Endothelial cell of umbilical vein (primary cell): ENCODE measurements around the gene MDP1. TPM values are rescaled to one million over a fixed set of nuclear protein-coding genes. Genes with fewer than 3 reads are reported as not detected.

ENCODE experiments used
- BruUV-seq: library from RNA; stranded (reverse); fragments of 400-500 nt; replicated peaks from 2 replicates; lab custom pipeline; 2021; lab: Mats Ljungman, UMichigan
- CTCF ChIA-PET: fragments of 300-600, 350-600 bp; sonication (Branson Sonifier 250); formaldehyde crosslinking; loops from one replicate; lab custom pipeline; 2021; ENCODE audit warnings: antibody characterized with exemption, inconsistent platforms; lab: Charles Lee
- POLR2A ChIA-PET: fragments of 300-600, 350-600 bp; sonication (Branson Sonifier 250); formaldehyde crosslinking; loops from one replicate; lab custom pipeline; 2021; ENCODE audit warnings: antibody characterized with exemption, inconsistent platforms; lab: Charles Lee
- DNase-seq: peaks from one replicate; pipeline ENCODE4 v3.0.0-alpha.2; 2011; ENCODE audit warnings: low read depth, low spot score
- FAIRE-seq: peaks from 2 replicates; lab custom pipeline; 2011; peaks lifted over from hg19 to GRCh38; lab: Jason Lieb, UNC
- H2AFZ ChIP-seq: 2 replicates; pipeline ENCODE4 v1.6.0; 2012; ENCODE audit warnings: low read depth, low read length, control low read depth, inconsistent platforms
- H3K27ac ChIP-seq: 2 replicates; pipeline ENCODE4 v1.5.1; 2011; ENCODE audit warnings: low read depth, mild to moderate bottlenecking, control low read depth, low read length, moderate library complexity; ENCODE audit not compliant: insufficient read depth
- H3K27me3 ChIP-seq, 2 experiments: 2 replicates each; pipeline versions ENCODE4 v1.6.0 to v1.6.1; 2011; ENCODE audit warnings: low read length in 2 of 2, mixed read lengths in 1 of 2; ENCODE audit not compliant: control insufficient read depth in 2 of 2, insufficient read depth in 2 of 2
- H3K36me3 ChIP-seq, 2 experiments: 2 replicates in 1 of 2; 3 replicates in 1 of 2; pipeline ENCODE4 v1.5.1; 2011; ENCODE audit warnings: low read length in 2 of 2, mild to moderate bottlenecking in 1 of 2, moderate library complexity in 1 of 2; ENCODE audit not compliant: control insufficient read depth in 2 of 2, insufficient read depth in 2 of 2; ENCODE audit errors: extremely low read depth in 1 of 2
- H3K4me1 ChIP-seq: 3 replicates; pipeline ENCODE4 v1.5.1; 2011; ENCODE audit warnings: mild to moderate bottlenecking, low read length; ENCODE audit not compliant: control insufficient read depth, insufficient read depth; ENCODE audit errors: extremely low read depth
- H3K4me2 ChIP-seq: 2 replicates; pipeline ENCODE4 v1.6.1; 2011; ENCODE audit warnings: low read length, control low read depth, mixed read lengths; ENCODE audit not compliant: insufficient read depth
- H3K4me3 ChIP-seq, 3 experiments: fragments of 200-600 bp in 1 of 3; sonication (generic), shearing (Covaris generic) in 1 of 3; replicated peaks in 1 of 3; 2 replicates each; pipeline ENCODE4 v1.5.1; 2011 to 2016; ENCODE audit warnings: control low read depth in 3 of 3, low read length in 3 of 3, mild to moderate bottlenecking in 2 of 3, inconsistent platforms in 1 of 3, low read depth in 1 of 3, moderate library complexity in 1 of 3; ENCODE audit not compliant: insufficient read depth in 1 of 3
- H3K79me2 ChIP-seq: 2 replicates; pipeline ENCODE4 v1.6.0; 2012; ENCODE audit warnings: low read length, inconsistent platforms; ENCODE audit not compliant: control insufficient read depth, insufficient read depth
- H3K9ac ChIP-seq: replicated peaks from 2 replicates; pipeline ENCODE3; 2011; ENCODE audit warnings: low read length, control low read depth; ENCODE audit not compliant: insufficient read depth; ENCODE audit errors: extremely low read depth
- H3K9me1 ChIP-seq: replicated peaks from 3 replicates; pipeline ENCODE4 v1.6.0; 2011; ENCODE audit warnings: mild to moderate bottlenecking, low read length; ENCODE audit not compliant: control insufficient read depth, insufficient read depth; ENCODE audit errors: extremely low read depth
- H3K9me3 ChIP-seq: replicated peaks from 2 replicates; pipeline ENCODE4 v1.5.1; 2012; ENCODE audit warnings: low read length, inconsistent platforms; ENCODE audit not compliant: control insufficient read depth, insufficient read depth
- H4K20me1 ChIP-seq: replicated peaks from 2 replicates; pipeline ENCODE3; 2011; ENCODE audit warnings: mild to moderate bottlenecking, low read length; ENCODE audit not compliant: control insufficient read depth, insufficient read depth; ENCODE audit errors: extremely low read depth
- FOS ChIP-seq: IDR thresholded peaks from 2 replicates; pipeline ENCODE4 v1.6.1; 2011; ENCODE audit warnings: mild to moderate bottlenecking, low read length, moderate library complexity, borderline replicate concordance; ENCODE audit not compliant: insufficient read depth
- MYC ChIP-seq: IDR thresholded peaks from one replicate; pipeline ENCODE4 v1.6.1; 2011; ENCODE audit warnings: mild to moderate bottlenecking, low read depth, low read length
- POLR2A ChIP-seq: IDR thresholded peaks from 2 replicates; pipeline ENCODE4 v1.6.1; 2012; ENCODE audit warnings: low read depth, mild to moderate bottlenecking, control low read depth, low read length
- dilution Hi-C: fragments of 300-500 bp; cut with MboI; formaldehyde crosslinking; loops from one replicate; pipeline ENCODE4 v1.15.0; 2019; ENCODE audit warnings: low sequenced_read_pairs; ENCODE audit not compliant: extremely low pct_ligation_motif_present
- intact Hi-C: fragments of 100-400 bp; cut with micrococcal nuclease; formaldehyde crosslinking; loops from one replicate; pipeline ENCODE4 v1.10.0; 2022
- polyA plus RNA-seq, 4 experiments: library from polyadenylated mRNA; depleted of rRNA in 3 of 4; stranded (reverse) in 3 of 4; unstranded in 1 of 4; fragments of >200 nt; gene quantifications; 2 replicates each; pipeline versions ENCODE4 v1.2.1 to v1.2.3, GENCODE V29; 2011 to 2012; ENCODE audit warnings: missing spikeins in 1 of 4
- total RNA-seq: library from RNA; stranded (reverse); gene quantifications from 2 replicates; pipeline ENCODE4 v1.2.3, GENCODE V29; 2021

MDP1 gene
- total and polyA plus RNA-seq, 2 donors (not counting 3 experiments of a cell fraction or from before 2014, with no cell fraction given): 8.1 to 22.7 TPM

GRCh38 chr14:24179294-24179960 is 36.4 kb downstream of the MDP1 start:
- POLR2A ChIA-PET: no interaction called here
- H3K9ac ChIP-seq: no peak overlapping the region

GRCh38 chr14:24178399-24179178 is 37.3 kb downstream of the MDP1 start:
- dilution Hi-C loops: no loop called here
- H3K9me3 ChIP-seq: no peaks in the 10 kb centered on the region
- no peak for FAIRE-seq

More at GRCh38 chr14:24179294-24179960, 36.4 kb downstream of the MDP1 start:
- FAIRE-seq (no peak), DNase-seq (no peak)
- Histone ChIP-seq H2AFZ (no peak overlapping the region), H3K9me3 (no peaks in the 10 kb centered on the region), H3K79me2 (no peaks in the 10 kb centered on the region), H3K4me1 (no peaks in the 10 kb centered on the region), H4K20me1 (no peaks in the 10 kb centered on the region), H3K9me1 (no peaks in the 10 kb centered on the region), H3K4me2 (no peak overlapping the region), H3K36me3 (peaks cover 0 to 29% of the 10 kb centered on the region in 2 experiments), H3K4me3 (no peak overlapping the region), H3K27me3 (no peaks in the 10 kb centered on the region), H3K27ac (peak overlapping the region; percentile 30)
- TF ChIP-seq FOS (no peak), MYC (no peak)
- CTCF ChIA-PET: interaction anchor here (0.8 to 2.4 kb wide), 3 partner anchors 9 to 44 kb away, joined by 3 to 9 read pairs (median 5); partner anchors contain the start of genes IPO4, IRF9 and PSME1
- intact Hi-C loops: no loop called here
- dilution Hi-C loops: no loop called here
- BruUV-seq: no TSS peak

More at GRCh38 chr14:24178399-24179178, 37.3 kb downstream of the MDP1 start:
- intact Hi-C loops: no loop called here
- Histone ChIP-seq H3K36me3 (peaks cover 0 to 26% of the 10 kb centered on the region in 2 experiments), H3K79me2 (no peaks in the 10 kb centered on the region), H2AFZ (no peak overlapping the region), H3K9ac (no peak overlapping the region), H3K4me2 (no peak overlapping the region), H3K27me3 (no peaks in the 10 kb centered on the region), H4K20me1 (no peaks in the 10 kb centered on the region), H3K4me3 (no peak overlapping the region), H3K4me1 (no peaks in the 10 kb centered on the region), H3K9me1 (no peaks in the 10 kb centered on the region), H3K27ac (no peak overlapping the region)
- DNase-seq: no peak
- no TSS peak for BruUV-seq
- CTCF ChIA-PET: interaction anchor here (2.1 kb wide), 1 partner anchor 10 kb away, joined by 5 read pairs; the partner anchor contains the start of gene IPO4
- POLR2A ChIA-PET: no interaction called here
- no peak for TF ChIP-seq POLR2A
